ENCODE measurements around the gene TBC1D5.

Gene TBC1D5

GRCh38 chr3:17122758-17123157 is 619.7 kb downstream of the TBC1D5 start:
- TF ChIP-seq, protein P1, sequence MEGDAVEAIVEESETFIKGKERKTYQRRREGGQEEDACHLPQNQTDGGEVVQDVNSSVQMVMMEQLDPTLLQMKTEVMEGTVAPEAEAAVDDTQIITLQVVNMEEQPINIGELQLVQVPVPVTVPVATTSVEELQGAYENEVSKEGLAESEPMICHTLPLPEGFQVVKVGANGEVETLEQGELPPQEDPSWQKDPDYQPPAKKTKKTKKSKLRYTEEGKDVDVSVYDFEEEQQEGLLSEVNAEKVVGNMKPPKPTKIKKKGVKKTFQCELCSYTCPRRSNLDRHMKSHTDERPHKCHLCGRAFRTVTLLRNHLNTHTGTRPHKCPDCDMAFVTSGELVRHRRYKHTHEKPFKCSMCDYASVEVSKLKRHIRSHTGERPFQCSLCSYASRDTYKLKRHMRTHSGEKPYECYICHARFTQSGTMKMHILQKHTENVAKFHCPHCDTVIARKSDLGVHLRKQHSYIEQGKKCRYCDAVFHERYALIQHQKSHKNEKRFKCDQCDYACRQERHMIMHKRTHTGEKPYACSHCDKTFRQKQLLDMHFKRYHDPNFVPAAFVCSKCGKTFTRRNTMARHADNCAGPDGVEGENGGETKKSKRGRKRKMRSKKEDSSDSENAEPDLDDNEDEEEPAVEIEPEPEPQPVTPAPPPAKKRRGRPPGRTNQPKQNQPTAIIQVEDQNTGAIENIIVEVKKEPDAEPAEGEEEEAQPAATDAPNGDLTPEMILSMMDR (IDR thresholded peaks at IDR 0.05; ENCODE audit: low read depth, low read length, missing control alignments): no peak
- no peak for DNase-seq (ENCODE audit: low read depth)
- no peak overlapping the region for H3K4me3 ChIP-seq (ENCODE audit: low read depth, low read length)

GRCh38 chr3:17121336-17121735 is 621.1 kb downstream of the TBC1D5 start:
- no peak for DNase-seq (ENCODE audit: low read depth)
- TF ChIP-seq, protein P1 (IDR thresholded peaks at IDR 0.05; ENCODE audit: low read depth, low read length, missing control alignments): no peak
- H3K4me3 ChIP-seq (ENCODE audit: low read depth, low read length): no peak overlapping the region

- TF ChIP-seq, protein P1 (IDR thresholded peaks at IDR 0.05; ENCODE audit: low read depth, low read length, missing control alignments): no peak
- H3K4me3 ChIP-seq (ENCODE audit: low read depth, low read length): no peak overlapping the region
Measured at GRCh38 chr3:17120115-17120514, 622.3 kb downstream of the TBC1D5 start.

DNA sequence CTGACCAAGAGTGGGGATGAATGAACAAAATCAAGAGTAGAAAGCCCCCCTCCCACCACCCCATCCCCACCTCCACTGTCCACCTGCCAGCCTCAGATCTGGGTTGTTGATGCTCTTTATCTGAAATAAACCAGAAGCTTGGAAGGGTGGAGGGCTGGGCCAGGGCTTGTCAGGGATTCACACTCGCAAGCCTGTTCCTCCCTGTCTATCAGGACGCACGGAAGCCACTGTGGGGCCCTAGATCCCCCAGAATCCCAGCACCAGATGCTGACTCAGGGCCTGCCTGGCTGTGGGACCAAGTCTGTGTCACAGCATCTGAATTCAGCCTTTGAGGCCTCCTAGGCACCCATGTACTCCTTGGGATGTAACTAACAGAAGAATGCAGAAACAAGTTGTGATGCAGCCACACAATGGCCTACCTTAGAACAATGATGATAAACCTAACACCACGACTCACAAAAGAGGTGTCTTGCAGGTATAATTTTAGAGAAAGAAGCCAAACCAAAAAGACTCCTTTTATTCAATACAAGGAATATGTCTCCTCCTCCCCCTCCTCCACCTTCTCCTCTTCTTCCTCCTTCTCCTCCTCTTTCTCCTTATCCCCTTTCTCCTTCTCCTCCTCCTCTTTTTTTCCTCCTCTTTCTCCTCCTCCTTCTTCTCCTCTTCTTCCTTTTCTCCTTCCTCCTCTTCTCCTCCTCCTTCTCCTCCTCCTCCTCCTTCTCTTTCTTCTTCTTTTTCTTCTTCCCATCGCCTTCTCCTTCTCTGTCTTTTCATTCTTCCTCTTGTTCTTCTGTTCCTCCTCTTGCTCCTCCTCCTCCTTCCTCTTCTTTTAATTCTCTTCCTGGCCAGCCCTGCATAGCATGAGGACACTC is 623.0 kb downstream of the TBC1D5 start:
- DNase-seq (ENCODE audit: low read depth): no peak
- TF ChIP-seq, protein P1 (IDR thresholded peaks at IDR 0.05; ENCODE audit: low read depth, low read length, missing control alignments): no peak
- H3K4me3 ChIP-seq (ENCODE audit: low read depth, low read length): no peak overlapping the region

More at GRCh38 chr3:17120115-17120514, 622.3 kb downstream of the TBC1D5 start:
- DNase-seq (ENCODE audit: low read depth): no peak

- no peak overlapping the region for H3K4me3 ChIP-seq (ENCODE audit: low read depth, low read length)
- TF ChIP-seq, protein P1 (IDR thresholded peaks at IDR 0.05; ENCODE audit: low read depth, low read length, missing control alignments): no peak
- no peak for DNase-seq (ENCODE audit: low read depth)
Measured at GRCh38 chr3:17118771-17119170, 623.7 kb downstream of the TBC1D5 start.

DNA sequence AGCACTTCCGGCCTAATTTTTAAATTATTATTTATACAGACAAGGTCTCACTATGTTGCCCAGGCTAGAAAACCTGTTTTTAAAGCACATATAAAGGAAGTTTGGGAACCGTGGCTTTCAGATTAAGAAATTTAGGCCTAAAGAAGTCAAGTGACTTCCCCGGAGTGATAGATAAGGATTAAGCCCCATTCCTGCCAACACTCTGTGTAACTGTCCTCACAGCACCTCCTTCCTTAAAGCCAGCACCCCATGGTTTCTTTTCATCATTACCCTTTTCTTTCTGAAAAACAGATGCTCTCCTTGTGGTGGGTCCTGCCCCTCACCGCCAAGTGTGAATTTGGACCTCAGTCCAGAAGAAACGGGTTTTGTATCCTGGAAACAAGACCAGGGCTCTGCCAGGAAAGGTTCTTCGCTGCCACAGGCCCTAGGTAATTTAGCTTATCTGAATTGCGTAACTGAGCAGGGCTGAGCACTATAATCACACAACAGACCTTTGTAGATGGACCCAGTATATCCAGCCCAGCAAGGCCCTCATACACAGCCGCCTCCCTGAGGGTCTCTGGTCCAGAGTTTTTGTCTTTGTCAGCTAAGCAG is 626.3 kb downstream of the TBC1D5 start:
- H3K4me3 ChIP-seq (ENCODE audit: low read depth, low read length): no peak overlapping the region
- TF ChIP-seq, protein P1 (IDR thresholded peaks at IDR 0.05; ENCODE audit: low read depth, low read length, missing control alignments): no peak
- no peak for DNase-seq (ENCODE audit: low read depth)

Data from GM12864 (cell line).